Measurements from ENCODE around the gene AIFM1. TPM values are rescaled to one million over a fixed set of nuclear protein-coding genes. Genes with fewer than 3 reads are reported as not detected.

AIFM1 gene
- total RNA-seq, 2 experiments from 2014 or later, result 35.9 to 37.4 TPM

DNA sequence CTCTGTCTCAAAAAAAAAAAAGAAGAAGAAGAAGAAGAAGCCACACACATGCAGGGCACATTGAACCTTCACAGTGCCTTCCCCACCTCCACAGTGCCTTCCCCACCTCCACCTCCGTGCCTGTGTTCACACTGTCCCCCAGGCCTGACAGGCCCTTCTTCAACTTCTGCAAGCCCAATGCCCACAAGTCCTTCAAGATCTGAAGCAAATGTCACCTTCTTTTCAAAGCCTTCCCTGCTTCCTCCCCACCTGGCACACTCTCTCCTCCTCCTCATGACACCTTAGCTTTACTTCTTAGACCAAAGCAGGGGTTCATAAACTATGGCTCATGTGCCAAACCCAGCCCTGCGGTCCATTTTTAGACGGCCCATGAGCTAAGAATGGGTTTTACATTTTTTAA lies 75.3 kb downstream of the AIFM1 start:
- peaks cover 38% of the 10 kb centered on the region for H3K4me1 Mint-ChIP-seq
- H3K36me3 Mint-ChIP-seq, result peaks cover 15% of the 10 kb centered on the region
- ATAC-seq (ENCODE audit: low read depth), result no peak
- no peaks in the 10 kb centered on the region for H3K27me3 Mint-ChIP-seq
- H3K4me3 Mint-ChIP-seq, result peak overlapping the region; percentile 75
- H3K27ac Mint-ChIP-seq, result peak overlapping the region; percentile 84
- POLR2A ChIA-PET, result no interaction called here
- DNase-seq, result no peak
- H3K9me3 Mint-ChIP-seq, result no peaks in the 10 kb centered on the region

DNA sequence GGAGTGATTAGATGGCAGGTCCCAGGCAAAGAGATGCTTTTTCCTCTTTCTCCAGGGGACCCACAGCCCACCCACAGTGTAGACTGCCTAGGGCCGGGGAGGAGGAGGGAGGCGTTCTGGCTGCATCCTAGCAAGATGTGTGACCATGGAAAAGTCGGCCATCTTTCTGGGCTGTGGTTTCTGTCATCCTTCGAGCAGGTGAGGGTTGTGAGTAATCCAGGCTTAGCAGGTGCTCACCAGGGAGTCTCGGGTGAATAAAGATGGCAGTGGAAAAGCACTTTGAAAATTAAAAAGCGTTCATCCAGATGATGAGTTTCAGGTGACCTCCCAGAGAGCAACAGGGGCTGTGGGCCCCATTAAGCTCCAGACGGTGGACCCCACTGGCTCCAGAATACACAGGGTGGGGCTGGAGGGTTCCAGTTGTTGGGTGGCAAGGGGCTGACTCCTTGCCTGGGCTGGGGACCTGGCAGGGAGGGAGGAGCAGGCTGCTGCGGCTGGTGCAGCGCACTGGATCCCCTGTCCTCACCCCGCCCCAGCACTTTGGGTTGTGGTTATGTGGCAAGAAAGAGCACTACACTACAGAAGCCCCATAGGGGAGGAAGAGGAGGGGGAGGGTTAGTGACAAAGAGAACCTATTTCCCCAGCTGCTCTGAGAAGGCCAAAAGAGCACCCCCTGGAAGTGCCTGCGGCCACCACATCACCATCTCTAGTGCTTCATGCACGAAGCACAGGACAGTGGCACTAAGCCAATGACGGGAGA lies 79.0 kb downstream of the AIFM1 start:
- ATAC-seq (ENCODE audit: low read depth) (peak; percentile 60), DNase-seq (peak; percentile 71)
- H3K4me1 Mint-ChIP-seq, result peaks cover 38% of the 10 kb centered on the region
- H3K4me3 Mint-ChIP-seq, result peak overlapping the region; percentile 92
- H3K27me3 Mint-ChIP-seq, result no peaks in the 10 kb centered on the region
- no peaks in the 10 kb centered on the region for H3K9me3 Mint-ChIP-seq
- peaks cover 14% of the 10 kb centered on the region for H3K36me3 Mint-ChIP-seq
- POLR2A ChIA-PET, result interaction anchor here (0.8 to 6.9 kb wide), 6 partner anchors 12 to 84 kb away, joined by 3 to 40 read pairs (median 6); partner anchors contain the start of genes AIFM1, ELF4 and RAB33A
- H3K27ac Mint-ChIP-seq, result peak overlapping the region; percentile 94

DNA sequence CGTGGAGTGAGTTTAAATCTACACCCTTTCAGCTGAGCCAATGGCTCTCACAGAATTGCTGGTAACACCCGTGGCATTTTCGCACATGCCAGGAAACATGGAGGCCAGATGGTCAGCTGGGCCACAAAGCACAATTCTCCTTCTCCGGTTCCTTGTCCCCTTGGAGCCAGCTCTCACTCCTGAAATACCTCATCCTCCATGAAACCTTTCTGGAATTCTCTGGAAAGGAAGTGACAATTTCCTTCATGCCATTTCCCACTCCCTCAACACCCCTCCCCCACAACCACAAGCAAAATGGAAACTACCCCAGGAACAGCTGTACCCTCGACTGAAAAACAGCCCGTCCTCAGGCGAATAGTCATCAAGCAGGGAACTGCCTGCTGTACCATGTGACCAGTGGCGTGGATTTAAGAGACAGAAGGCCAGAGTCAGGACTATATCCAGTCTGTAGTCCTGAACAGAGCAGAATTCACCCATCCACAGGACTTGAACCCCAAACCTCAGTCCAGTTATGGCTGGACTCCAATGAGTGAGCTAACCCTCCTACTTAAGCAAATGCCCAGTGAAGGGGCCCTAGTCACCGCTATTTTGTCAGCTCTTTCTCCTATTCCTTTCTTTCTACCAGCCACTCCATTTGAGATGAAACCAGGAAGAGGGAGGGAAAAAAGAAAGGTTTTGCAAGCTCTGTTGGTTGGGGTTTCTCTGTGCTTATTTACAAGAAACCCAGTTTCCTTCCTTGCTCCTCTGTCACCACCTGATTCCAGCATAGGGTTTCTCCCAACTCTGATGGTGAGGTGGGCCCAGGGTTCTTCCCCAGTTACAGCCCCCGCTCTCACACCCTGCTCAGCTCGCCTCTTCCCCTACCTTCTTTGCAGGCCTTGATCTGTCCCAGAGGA lies 79.8 kb downstream of the AIFM1 start:
- POLR2A ChIA-PET, result interaction anchor here (0.7 to 6.9 kb wide), 6 partner anchors 23 to 1727 kb away, joined by 3 to 40 read pairs (median 4); partner anchors contain the start of genes AIFM1, ELF4 and RAB33A
- DNase-seq (no peak), ATAC-seq (ENCODE audit: low read depth) (no peak)
- H3K27me3 Mint-ChIP-seq, result no peaks in the 10 kb centered on the region
- H3K4me1 Mint-ChIP-seq, result peaks cover 40% of the 10 kb centered on the region
- H3K4me3 Mint-ChIP-seq, result peak overlapping the region; percentile 92
- H3K9me3 Mint-ChIP-seq, result no peaks in the 10 kb centered on the region
- H3K36me3 Mint-ChIP-seq, result peaks cover 16% of the 10 kb centered on the region
- H3K27ac Mint-ChIP-seq, result peak overlapping the region; percentile 94

DNA sequence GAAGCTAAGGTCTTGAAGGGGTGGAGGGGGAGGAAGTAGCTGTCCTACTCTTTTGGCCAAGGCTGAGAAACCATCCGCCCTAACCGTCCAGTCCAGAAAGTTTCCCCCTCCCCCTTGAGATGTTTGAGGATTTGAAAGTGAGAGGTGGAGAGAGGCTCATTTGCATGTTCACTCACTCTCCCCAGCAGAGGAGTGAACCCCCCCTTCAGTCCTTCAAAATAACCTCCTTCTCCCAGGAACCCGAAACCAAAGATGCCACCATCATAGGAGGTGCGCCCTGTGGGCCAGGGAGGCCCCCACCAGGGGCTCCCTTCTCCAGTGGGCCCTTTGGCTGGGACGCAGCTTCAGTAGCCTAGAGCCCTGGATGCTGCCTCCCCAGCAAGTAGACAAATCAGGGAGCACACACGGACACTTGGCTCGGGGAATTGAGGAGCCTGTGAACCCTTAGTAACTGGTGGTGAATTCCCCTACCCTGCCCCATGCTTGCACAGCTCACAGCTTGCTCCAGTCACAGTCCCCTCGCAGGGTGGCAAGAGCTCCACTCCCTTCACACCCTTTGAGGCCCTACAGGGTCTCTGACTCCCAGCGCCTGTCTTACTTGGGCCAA lies 80.9 kb downstream of the AIFM1 start:
- H3K9me3 Mint-ChIP-seq, result no peaks in the 10 kb centered on the region
- peaks cover 15% of the 10 kb centered on the region for H3K36me3 Mint-ChIP-seq
- peak; percentile 46 for DNase-seq
- peak overlapping the region; percentile 92 for H3K4me3 Mint-ChIP-seq
- POLR2A ChIA-PET, result interaction anchor here (0.7 to 6.9 kb wide), 8 partner anchors 10 to 102 kb away, joined by 3 to 40 read pairs (median 4); partner anchors contain the start of genes ELF4 and RAB33A
- H3K27ac Mint-ChIP-seq, result peak overlapping the region; percentile 94
- no peak for ATAC-seq (ENCODE audit: low read depth)
- no peaks in the 10 kb centered on the region for H3K27me3 Mint-ChIP-seq
- H3K4me1 Mint-ChIP-seq, result peaks cover 42% of the 10 kb centered on the region

DNA sequence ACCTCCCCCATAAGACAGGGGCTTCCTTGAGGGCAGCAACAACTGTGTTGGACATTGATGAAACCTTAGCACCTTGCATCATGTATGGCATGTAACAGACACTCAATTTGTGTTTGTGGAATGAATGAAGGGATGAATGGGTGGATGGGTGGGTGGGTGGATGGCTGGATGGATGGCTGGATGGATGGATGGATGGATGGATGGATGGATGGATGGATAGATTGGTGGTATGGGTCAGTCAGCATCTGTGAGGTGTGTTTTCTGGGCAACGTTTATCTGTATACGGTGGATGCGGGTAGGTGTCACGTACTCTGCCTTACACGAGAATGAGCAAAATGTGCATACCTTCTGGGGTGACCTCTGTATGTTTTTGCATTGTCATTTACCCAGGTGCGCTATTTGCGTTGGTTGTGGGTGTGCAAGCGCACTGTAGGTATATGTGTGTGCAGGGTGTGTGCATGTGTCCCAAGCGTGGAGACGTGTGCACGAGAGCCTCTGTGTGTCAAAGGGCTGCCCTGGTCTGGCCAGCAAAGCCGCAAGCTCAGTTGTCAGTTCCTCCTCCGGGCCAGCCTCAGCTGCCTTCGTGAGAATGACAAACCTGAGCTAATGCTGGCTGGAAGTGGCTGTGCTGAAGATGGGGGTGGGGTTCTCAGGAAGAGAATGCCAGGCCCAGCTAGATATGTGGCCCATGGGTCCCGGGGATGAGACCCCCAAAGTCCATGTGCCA lies 81.8 kb downstream of the AIFM1 start:
- ATAC-seq (ENCODE audit: low read depth) (no peak), DNase-seq (peak; percentile 44)
- H3K27ac Mint-ChIP-seq, result peak overlapping the region; percentile 94
- peaks cover 42% of the 10 kb centered on the region for H3K4me1 Mint-ChIP-seq
- H3K9me3 Mint-ChIP-seq, result no peaks in the 10 kb centered on the region
- H3K27me3 Mint-ChIP-seq, result no peaks in the 10 kb centered on the region
- POLR2A ChIA-PET, result interaction anchor here (1.1 to 6.9 kb wide), 4 partner anchors 11 to 87 kb away, joined by 3 to 40 read pairs (median 6); partner anchors contain the start of gene RAB33A
- H3K4me3 Mint-ChIP-seq, result peak overlapping the region; percentile 92
- H3K36me3 Mint-ChIP-seq, result peaks cover 17% of the 10 kb centered on the region

DNA sequence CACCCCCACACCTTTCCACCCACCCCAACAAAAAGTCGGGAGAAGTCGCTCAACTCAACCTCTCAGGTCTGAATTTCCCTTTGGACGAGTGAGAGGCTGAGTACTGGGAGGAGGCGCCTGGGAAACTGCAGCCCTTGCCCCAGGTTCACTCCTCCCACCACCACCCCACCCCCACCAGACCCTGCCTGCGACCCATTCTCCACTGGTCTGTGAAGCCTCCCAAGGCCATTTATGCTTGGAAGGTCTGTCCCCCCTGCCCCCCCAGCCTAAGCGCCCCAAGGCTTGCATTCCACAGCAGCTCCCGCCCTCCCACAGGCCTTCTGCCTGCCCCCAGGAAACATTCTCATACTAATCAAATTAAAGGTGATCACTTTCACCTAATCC lies 82.5 kb downstream of the AIFM1 start:
- H3K27ac Mint-ChIP-seq, result peak overlapping the region; percentile 94
- DNase-seq, result no peak
- peaks cover 18% of the 10 kb centered on the region for H3K36me3 Mint-ChIP-seq
- ATAC-seq (ENCODE audit: low read depth), result no peak
- POLR2A ChIA-PET, result interaction anchor here (0.6 to 6.9 kb wide), 3 partner anchors 37 to 106 kb away, joined by 3 to 40 read pairs (median 27); partner anchors contain the start of gene RAB33A
- H3K9me3 Mint-ChIP-seq, result no peaks in the 10 kb centered on the region
- H3K4me3 Mint-ChIP-seq, result peak overlapping the region; percentile 92
- H3K27me3 Mint-ChIP-seq, result no peaks in the 10 kb centered on the region
- H3K4me1 Mint-ChIP-seq, result peaks cover 41% of the 10 kb centered on the region

DNA sequence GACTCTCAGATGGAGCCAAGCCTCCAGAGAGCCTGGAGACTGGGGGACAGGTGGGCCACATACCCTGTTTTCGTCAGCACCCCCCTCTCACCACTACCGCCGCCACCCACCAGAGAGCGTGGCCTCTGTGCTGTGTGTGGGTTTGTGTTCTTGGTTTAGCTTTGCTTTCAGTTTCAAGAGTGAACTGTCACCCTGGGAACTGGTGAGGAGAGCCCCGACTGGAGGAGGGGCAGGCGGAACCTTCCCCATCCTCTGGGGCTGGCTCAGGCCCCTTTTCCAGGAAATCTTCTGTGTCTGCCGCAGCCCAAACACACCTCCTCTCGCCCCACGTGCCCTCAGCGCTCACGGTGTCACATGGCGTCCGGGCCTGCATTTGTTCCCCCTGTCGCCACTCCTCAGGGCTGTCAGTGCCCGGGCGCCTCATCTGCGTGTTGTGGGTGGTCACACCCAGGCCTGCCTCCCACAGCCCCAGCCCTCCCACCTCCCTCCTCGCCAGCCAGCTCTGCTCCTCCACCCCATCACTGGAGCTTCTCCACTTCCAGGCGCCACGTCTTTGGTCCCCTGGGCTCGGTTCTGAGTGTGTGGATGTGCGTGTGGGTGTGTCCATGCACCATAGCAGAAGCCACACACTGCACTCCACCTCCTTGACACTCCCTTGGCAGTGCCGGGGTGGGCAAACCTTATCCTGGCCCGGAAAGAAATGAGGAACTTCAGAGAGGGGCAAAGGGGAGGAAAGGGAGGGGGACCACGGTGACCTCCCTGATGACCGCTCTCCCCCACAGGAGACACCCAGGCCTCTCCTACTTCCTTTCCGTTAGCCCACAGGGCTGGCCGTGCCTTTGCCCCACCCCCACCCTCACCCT lies 83.2 kb downstream of the AIFM1 start:
- Mint-ChIP-seq H3K4me1 (peaks cover 37% of the 10 kb centered on the region), H3K9me3 (no peaks in the 10 kb centered on the region), H3K36me3 (peaks cover 15% of the 10 kb centered on the region), H3K27me3 (no peaks in the 10 kb centered on the region), H3K4me3 (peak overlapping the region; percentile 64), H3K27ac (peak overlapping the region; percentile 94)
- POLR2A ChIA-PET, result interaction anchor here (0.5 to 6.9 kb wide), 9 partner anchors 10 to 107 kb away, joined by 3 to 40 read pairs (median 6); partner anchors contain the start of genes AIFM1 and RAB33A
- DNase-seq (peak; percentile 77), ATAC-seq (ENCODE audit: low read depth) (peak; percentile 64)

DNA sequence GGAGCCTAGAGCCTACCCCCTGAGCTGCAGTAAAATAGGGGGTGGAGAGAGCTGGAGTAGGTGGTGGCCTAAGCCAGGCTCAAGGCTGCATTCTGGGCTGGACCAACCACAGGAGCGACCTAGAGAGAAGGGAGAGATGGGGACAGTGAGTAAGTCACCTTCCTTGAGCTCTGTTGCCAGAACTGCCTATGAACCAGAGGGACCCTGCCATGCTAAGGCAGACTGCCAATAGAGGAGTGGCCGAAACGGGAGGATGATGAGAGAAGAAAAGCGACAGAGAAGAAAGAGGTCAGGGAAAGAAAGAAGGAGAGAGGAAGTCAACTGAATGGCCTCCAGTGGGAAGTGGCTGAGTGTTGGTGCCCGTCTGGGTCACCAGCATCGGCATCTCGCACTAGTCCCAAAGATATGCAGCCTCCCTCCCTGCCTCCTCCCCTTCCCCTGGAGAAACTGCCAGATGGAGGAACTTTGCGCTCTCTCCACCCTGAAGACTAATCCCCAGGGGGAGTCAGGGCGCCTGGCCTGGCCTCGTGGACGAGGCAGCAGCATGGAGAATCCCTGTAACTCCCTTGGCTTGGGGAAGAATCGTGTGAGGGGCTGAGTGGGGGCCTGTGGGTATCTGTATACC lies 84.1 kb downstream of the AIFM1 start:
- POLR2A ChIA-PET, result interaction anchor here (0.5 to 6.9 kb wide), 9 partner anchors 11 to 166 kb away, joined by 3 to 40 read pairs (median 6); partner anchors contain the start of genes AIFM1 and RAB33A
- peaks cover 15% of the 10 kb centered on the region for H3K36me3 Mint-ChIP-seq

DNA sequence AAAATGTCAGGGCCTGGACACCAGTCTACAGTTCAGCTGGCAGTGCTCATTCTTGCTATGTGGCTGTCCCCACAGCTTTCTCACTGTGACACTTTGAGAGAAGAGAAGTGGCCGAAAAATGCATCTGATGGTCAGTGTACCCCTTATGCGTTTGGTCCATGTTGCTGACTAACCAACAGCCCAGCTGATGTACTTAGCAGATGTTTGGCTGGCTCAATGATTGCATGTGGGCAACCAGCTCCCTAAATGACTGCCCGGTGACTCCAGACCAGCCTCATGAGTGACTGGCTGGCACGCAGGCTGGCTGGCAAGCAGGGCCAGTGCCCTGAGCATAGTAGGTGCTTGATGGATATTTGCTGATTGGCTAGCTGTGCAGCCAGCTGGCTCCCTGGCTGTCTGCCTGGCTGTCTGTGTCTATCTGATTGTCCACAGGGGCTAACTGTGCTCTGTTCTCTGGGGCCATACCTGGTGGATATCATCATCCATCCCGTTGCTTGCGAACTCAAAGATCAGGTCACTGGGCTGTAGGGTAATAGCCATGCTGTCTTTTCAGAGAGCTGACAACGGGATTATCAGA lies 84.8 kb downstream of the AIFM1 start:
- POLR2A ChIA-PET, result interaction anchor here (1.4 to 6.9 kb wide), 4 partner anchors 11 to 90 kb away, joined by 3 to 40 read pairs (median 16); partner anchors contain the start of gene RAB33A

More for the DNA sequence above, 84.1 kb downstream of the AIFM1 start:
- Mint-ChIP-seq H3K4me3 (peak overlapping the region; percentile 64), H3K4me1 (peaks cover 36% of the 10 kb centered on the region), H3K9me3 (no peaks in the 10 kb centered on the region), H3K27me3 (no peaks in the 10 kb centered on the region), H3K27ac (peak overlapping the region; percentile 94)
- ATAC-seq (ENCODE audit: low read depth) (no peak), DNase-seq (no peak)

DNA sequence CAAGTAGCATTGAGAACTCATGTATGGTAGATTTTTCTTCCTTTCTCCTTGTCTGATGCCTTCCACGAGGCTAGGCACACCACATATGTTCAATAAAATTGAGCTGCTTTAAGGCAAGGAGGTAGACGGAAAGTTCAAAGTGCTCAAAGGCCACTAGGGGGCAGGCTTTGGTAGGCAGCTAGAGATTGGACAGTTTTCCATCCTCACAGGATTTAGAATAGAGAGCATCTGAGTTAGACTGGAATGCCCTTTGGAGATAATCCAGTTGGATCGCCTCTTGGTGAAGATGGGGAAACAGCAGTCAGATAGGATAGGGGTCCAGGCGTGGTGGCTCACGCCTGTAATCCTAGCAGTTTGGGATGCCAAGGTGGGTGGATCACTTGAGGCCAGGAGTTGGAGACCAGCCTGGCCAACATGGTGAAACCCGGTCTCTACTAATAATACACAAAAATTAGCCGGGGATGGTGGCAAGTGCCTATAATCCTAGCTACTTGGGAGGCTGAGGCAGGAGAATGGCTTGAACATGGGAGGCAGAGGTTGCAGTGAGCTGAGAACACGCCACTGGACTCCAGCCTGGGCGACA lies 85.7 kb downstream of the AIFM1 start:
- Mint-ChIP-seq H3K4me1 (peaks cover 29% of the 10 kb centered on the region), H3K4me3 (peak overlapping the region; percentile 13), H3K27ac (peak overlapping the region; percentile 16), H3K36me3 (peaks cover 11% of the 10 kb centered on the region), H3K27me3 (no peaks in the 10 kb centered on the region), H3K9me3 (no peaks in the 10 kb centered on the region)
- DNase-seq (no peak), ATAC-seq (ENCODE audit: low read depth) (no peak)
- POLR2A ChIA-PET, result interaction anchor here (1.1 to 6.9 kb wide), 4 partner anchors 12 to 91 kb away, joined by 3 to 40 read pairs (median 16); partner anchors contain the start of gene RAB33A

More for the DNA sequence above, 84.8 kb downstream of the AIFM1 start:
- peak overlapping the region; percentile 81 for H3K27ac Mint-ChIP-seq
- ATAC-seq (ENCODE audit: low read depth) (no peak), DNase-seq (no peak)
- H3K4me3 Mint-ChIP-seq, result peak overlapping the region; percentile 64
- peaks cover 14% of the 10 kb centered on the region for H3K36me3 Mint-ChIP-seq
- peaks cover 32% of the 10 kb centered on the region for H3K4me1 Mint-ChIP-seq
- H3K27me3 Mint-ChIP-seq, result no peaks in the 10 kb centered on the region
- H3K9me3 Mint-ChIP-seq, result no peaks in the 10 kb centered on the region
